GM18498 (cell line): Measurements from ENCODE around the gene USP47.

Source experiments
- ATAC-seq: cut with Tn5 transposase; IDR thresholded peaks from one replicate; pipeline ENCODE4 v1.9.1; 2021; ENCODE audit warnings: mild to moderate bottlenecking, moderate library complexity; ENCODE audit not compliant: unreplicated experiment

The USP47 gene

GRCh38 chr11:11841723-11842420 lies at the start of gene USP47:
TSS of gene USP47 (plus strand) at chr11:11841972. CDS start at chr11:11842186, 214 bp downstream.
- peak; percentile 79 for ATAC-seq

- no peak for ATAC-seq
Observed at GRCh38 chr11:11793073-11793472, 48.7 kb upstream of the USP47 start.

- peak; percentile 79 for ATAC-seq
Observed at GRCh38 chr11:11798586-11799438, 43.0 kb upstream of the USP47 start.

- ATAC-seq: no peak
Observed at GRCh38 chr11:11805228-11805627, 36.5 kb upstream of the USP47 start.

- no peak for ATAC-seq
Observed at GRCh38 chr11:11806074-11806473, 35.7 kb upstream of the USP47 start.

- no peak for ATAC-seq
Observed at GRCh38 chr11:11806586-11806985, 35.2 kb upstream of the USP47 start.

- no peak for ATAC-seq
Observed at GRCh38 chr11:11807811-11808782, 33.7 kb upstream of the USP47 start.

- ATAC-seq: no peak
Observed at GRCh38 chr11:11808992-11809615, 32.7 kb upstream of the USP47 start.

GRCh38 chr11:11810764-11811726 lies 30.7 kb upstream of the USP47 start:
- ATAC-seq: no peak

- no peak for ATAC-seq
Observed at GRCh38 chr11:11813288-11813962, 28.3 kb upstream of the USP47 start.

- ATAC-seq: no peak
Observed at GRCh38 chr11:11814614-11815452, 26.9 kb upstream of the USP47 start.

GRCh38 chr11:11816511-11817314 lies 25.1 kb upstream of the USP47 start:
- no peak for ATAC-seq

- ATAC-seq: no peak
Observed at GRCh38 chr11:11817957-11818356, 23.8 kb upstream of the USP47 start.

- ATAC-seq: no peak
Observed at GRCh38 chr11:11818529-11819121, 23.1 kb upstream of the USP47 start.

GRCh38 chr11:11821899-11822298 lies 19.9 kb upstream of the USP47 start:
- ATAC-seq: no peak

GRCh38 chr11:11822946-11823345 lies 18.8 kb upstream of the USP47 start:
- ATAC-seq: no peak

GRCh38 chr11:11826260-11826659 lies 15.5 kb upstream of the USP47 start:
- no peak for ATAC-seq
